Measurements from ENCODE around the gene HFE. TPM values are rescaled to one million over a fixed set of nuclear protein-coding genes. Genes with fewer than 3 reads are reported as not detected.

Gene HFE
- total and polyA plus RNA-seq, 2 of the 13 experiments (the other 11 are each of a cell fraction or from before 2014, with no cell fraction given), result 3.7 to 6.3 TPM

DNA sequence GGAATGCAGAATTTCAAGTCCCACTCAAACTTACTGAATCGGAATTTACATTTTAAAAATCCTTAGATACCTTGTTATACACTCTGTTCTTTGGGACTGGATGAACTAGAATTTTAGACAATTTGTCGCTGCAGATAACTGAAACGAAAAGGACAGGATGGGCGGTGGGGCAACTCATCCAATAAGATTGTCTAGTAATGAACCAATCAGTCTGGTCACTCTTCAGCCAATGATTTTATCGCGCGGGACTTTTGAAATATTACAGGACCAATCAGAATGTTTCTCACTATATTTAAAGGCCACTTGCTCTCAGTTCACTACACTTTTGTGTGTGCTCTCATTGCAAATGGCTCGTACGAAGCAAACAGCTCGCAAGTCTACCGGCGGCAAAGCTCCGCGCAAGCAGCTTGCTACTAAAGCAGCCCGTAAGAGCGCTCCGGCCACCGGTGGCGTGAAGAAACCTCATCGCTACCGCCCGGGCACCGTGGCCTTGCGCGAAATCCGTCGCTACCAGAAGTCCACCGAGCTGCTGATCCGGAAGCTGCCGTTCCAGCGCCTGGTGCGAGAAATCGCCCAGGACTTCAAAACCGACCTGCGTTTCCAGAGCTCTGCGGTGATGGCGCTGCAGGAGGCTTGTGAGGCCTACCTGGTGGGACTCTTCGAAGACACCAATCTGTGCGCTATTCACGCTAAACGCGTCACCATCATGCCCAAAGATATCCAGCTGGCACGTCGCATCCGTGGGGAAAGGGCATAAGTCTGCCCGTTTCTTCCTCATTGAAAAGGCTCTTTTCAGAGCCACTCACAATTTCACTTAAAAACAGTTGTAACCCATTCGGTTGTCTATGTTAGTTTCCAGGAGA lies 41.9 kb upstream of the HFE start (continued):
- no peak for TF ChIP-seq TBX3 (IDR thresholded peaks at IDR 0.05; ENCODE audit: borderline replicate concordance)
- TF ChIP-seq CBX2 (IDR thresholded peaks at IDR 0.05; ENCODE audit: low read depth, low read length), result no peak
- TF ChIP-seq CBX2 (CRISPR knock-in tag; IDR thresholded peaks at IDR 0.05; ENCODE audit: low read depth), result no peak
- TF ChIP-seq SALL2 (CRISPR knock-in tag; IDR thresholded peaks at IDR 0.05), result peak; percentile 86
- TF ChIP-seq, protein P1, sequence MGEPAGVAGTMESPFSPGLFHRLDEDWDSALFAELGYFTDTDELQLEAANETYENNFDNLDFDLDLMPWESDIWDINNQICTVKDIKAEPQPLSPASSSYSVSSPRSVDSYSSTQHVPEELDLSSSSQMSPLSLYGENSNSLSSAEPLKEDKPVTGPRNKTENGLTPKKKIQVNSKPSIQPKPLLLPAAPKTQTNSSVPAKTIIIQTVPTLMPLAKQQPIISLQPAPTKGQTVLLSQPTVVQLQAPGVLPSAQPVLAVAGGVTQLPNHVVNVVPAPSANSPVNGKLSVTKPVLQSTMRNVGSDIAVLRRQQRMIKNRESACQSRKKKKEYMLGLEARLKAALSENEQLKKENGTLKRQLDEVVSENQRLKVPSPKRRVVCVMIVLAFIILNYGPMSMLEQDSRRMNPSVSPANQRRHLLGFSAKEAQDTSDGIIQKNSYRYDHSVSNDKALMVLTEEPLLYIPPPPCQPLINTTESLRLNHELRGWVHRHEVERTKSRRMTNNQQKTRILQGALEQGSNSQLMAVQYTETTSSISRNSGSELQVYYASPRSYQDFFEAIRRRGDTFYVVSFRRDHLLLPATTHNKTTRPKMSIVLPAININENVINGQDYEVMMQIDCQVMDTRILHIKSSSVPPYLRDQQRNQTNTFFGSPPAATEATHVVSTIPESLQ (CRISPR knock-in tag; conservative IDR thresholded peaks at IDR 0.05), result peak; percentile 60; the same call in 1 of the 2 replicates
- TF ChIP-seq, protein P2, sequence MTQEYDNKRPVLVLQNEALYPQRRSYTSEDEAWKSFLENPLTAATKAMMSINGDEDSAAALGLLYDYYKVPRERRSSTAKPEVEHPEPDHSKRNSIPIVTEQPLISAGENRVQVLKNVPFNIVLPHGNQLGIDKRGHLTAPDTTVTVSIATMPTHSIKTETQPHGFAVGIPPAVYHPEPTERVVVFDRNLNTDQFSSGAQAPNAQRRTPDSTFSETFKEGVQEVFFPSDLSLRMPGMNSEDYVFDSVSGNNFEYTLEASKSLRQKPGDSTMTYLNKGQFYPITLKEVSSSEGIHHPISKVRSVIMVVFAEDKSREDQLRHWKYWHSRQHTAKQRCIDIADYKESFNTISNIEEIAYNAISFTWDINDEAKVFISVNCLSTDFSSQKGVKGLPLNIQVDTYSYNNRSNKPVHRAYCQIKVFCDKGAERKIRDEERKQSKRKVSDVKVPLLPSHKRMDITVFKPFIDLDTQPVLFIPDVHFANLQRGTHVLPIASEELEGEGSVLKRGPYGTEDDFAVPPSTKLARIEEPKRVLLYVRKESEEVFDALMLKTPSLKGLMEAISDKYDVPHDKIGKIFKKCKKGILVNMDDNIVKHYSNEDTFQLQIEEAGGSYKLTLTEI (CRISPR knock-in tag; conservative IDR thresholded peaks at IDR 0.05), result no peak
- no peak for TF ChIP-seq ZNF678 (CRISPR knock-in tag; IDR thresholded peaks at IDR 0.05)
- TF ChIP-seq ZNF720 (CRISPR knock-in tag; IDR thresholded peaks at IDR 0.05), result no peak
- TF ChIP-seq GZF1 (CRISPR knock-in tag; IDR thresholded peaks at IDR 0.05), result peak; percentile 89; the same call in 1 of the 2 replicates
- TF ChIP-seq HES4 (CRISPR knock-in tag; IDR thresholded peaks at IDR 0.05; ENCODE audit: borderline replicate concordance), result peak; percentile 87; the same call in 1 of the 2 replicates
- TF ChIP-seq CHCHD3 (CRISPR knock-in tag; IDR thresholded peaks at IDR 0.05), result peak; percentile 69; the same call in 1 of the 2 replicates
- no peak; the same call in 1 of the 2 replicates for TF ChIP-seq ZNF484 (CRISPR knock-in tag; IDR thresholded peaks at IDR 0.05; ENCODE audit: borderline replicate concordance, low read depth)
- TF ChIP-seq SP1 (IDR thresholded peaks at IDR 0.05), result no peak
- peak; percentile 21; the same call in 1 of the 2 replicates for TF ChIP-seq SP1 (CRISPR knock-in tag; IDR thresholded peaks at IDR 0.05)
- TF ChIP-seq, protein P3, sequence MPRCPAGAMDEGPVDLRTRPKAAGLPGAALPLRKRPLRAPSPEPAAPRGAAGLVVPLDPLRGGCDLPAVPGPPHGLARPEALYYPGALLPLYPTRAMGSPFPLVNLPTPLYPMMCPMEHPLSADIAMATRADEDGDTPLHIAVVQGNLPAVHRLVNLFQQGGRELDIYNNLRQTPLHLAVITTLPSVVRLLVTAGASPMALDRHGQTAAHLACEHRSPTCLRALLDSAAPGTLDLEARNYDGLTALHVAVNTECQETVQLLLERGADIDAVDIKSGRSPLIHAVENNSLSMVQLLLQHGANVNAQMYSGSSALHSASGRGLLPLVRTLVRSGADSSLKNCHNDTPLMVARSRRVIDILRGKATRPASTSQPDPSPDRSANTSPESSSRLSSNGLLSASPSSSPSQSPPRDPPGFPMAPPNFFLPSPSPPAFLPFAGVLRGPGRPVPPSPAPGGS (CRISPR knock-in tag; IDR thresholded peaks at IDR 0.05), result peak; percentile 85
- TF ChIP-seq CEBPB (IDR thresholded peaks at IDR 0.05; ENCODE audit: borderline replicate concordance, low read depth, low read length), result peak; percentile 56; the same call in 1 of the 2 replicates
- TF ChIP-seq ZNF556 (CRISPR knock-in tag; IDR thresholded peaks at IDR 0.05; ENCODE audit: borderline replicate concordance), result peak; percentile 64
- TF ChIP-seq MIXL1 (CRISPR knock-in tag; IDR thresholded peaks at IDR 0.05), result peak; percentile 87
- TF ChIP-seq KDM4B (CRISPR knock-in tag; IDR thresholded peaks at IDR 0.05), result peak; percentile 19; the same call in 1 of the 2 replicates
- TF ChIP-seq ZNF367 (CRISPR knock-in tag; IDR thresholded peaks at IDR 0.05; ENCODE audit: borderline replicate concordance), result peak; percentile 74; the same call in 1 of the 2 replicates
- TF ChIP-seq, protein P4, sequence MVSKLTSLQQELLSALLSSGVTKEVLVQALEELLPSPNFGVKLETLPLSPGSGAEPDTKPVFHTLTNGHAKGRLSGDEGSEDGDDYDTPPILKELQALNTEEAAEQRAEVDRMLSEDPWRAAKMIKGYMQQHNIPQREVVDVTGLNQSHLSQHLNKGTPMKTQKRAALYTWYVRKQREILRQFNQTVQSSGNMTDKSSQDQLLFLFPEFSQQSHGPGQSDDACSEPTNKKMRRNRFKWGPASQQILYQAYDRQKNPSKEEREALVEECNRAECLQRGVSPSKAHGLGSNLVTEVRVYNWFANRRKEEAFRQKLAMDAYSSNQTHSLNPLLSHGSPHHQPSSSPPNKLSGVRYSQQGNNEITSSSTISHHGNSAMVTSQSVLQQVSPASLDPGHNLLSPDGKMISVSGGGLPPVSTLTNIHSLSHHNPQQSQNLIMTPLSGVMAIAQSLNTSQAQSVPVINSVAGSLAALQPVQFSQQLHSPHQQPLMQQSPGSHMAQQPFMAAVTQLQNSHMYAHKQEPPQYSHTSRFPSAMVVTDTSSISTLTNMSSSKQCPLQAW (CRISPR knock-in tag; IDR thresholded peaks at IDR 0.05), result peak; percentile 87
- TF ChIP-seq ZNF205 (CRISPR knock-in tag; IDR thresholded peaks at IDR 0.05), result no peak; the same call in none of the 2 replicates
- no peak for TF ChIP-seq AKAP8 (CRISPR knock-in tag; IDR thresholded peaks at IDR 0.05)
